Sigmoid colon (tissue), 7 donors: ENCODE data around the gene MCC. TPM values are rescaled to one million over a fixed set of nuclear protein-coding genes. Genes with fewer than 3 reads are reported as not detected.
"Not testable (repeated sequence)": the region's sequence is repeated elsewhere in the genome, so short reads cannot be mapped to it uniquely, and the experiment has no call there.

Source experiments
- DNase-seq: peaks from one replicate; pipeline ENCODE4 v3.0.0-alpha.2; 2019
- H3K27ac ChIP-seq, 4 donors: fragments of 200-600 bp; sonication (generic); one replicate each; pipeline ENCODE4 v1.5.1; 2016 to 2019; ENCODE audit warnings: mild to moderate bottlenecking in 1 of 4
- H3K27me3 ChIP-seq, 3 donors: fragments of 200-600 bp; sonication (generic); one replicate each; pipeline ENCODE4 v1.5.1; 2019; ENCODE audit warnings: mild to moderate bottlenecking in 1 of 3
- H3K36me3 ChIP-seq, 4 donors: fragments of 200-600 bp; sonication (generic); one replicate each; pipeline ENCODE4 v1.5.1; 2016 to 2019
- H3K4me1 ChIP-seq, 4 donors: fragments of 200-600 bp; sonication (generic); one replicate each; pipeline ENCODE4 v1.5.1; 2017 to 2019
- H3K4me3 ChIP-seq, 4 donors: fragments of 200-600 bp; sonication (generic); one replicate each; pipeline ENCODE4 v1.5.1; 2017 to 2019; ENCODE audit warnings: mild to moderate bottlenecking in 2 of 4, moderate library complexity in 1 of 4
- H3K9me3 ChIP-seq, 4 donors: fragments of 200-600 bp in 3 of 4; sonication (generic) in 3 of 4; one replicate each; pipeline versions ENCODE4 v1.5.1 to v1.6.1; 2013 to 2019
- CTCF ChIP-seq, 4 experiments: fragments of 450-650 bp in 3 of 4; fragments of 200-600 bp in 1 of 4; IDR thresholded peaks; one replicate each; pipeline ENCODE4 v1.5.1; 2016 to 2019; ENCODE audit warnings: antibody characterized with exemption in 4 of 4, mild to moderate bottlenecking in 3 of 4, moderate library complexity in 2 of 4
- EP300 ChIP-seq, 4 donors: sonication (generic); formaldehyde crosslinking; IDR thresholded peaks; one replicate each; pipeline ENCODE4 v1.6.1; 2017; ENCODE audit warnings: antibody characterized with exemption in 4 of 4
- POLR2A ChIP-seq, 2 donors: fragments of 450-650 bp; IDR thresholded peaks; one replicate each; pipeline ENCODE4 v1.6.1; 2016; ENCODE audit warnings: antibody characterized with exemption in 2 of 2, mild to moderate bottlenecking in 2 of 2, moderate library complexity in 2 of 2
- POLR2AphosphoS5 ChIP-seq, 4 donors: sonication (generic); formaldehyde crosslinking; IDR thresholded peaks; one replicate each; pipeline ENCODE4 v1.6.1; 2017; ENCODE audit warnings: antibody characterized with exemption in 4 of 4
- WGBS, 2 donors: extraction: QIAGEN DNeasy Blood & Tissue Kit; methylation state at CpG; one replicate each; pipeline ENCODE4 v1.1.7; 2013; 5-methylcytosine and 5-hydroxymethylcytosine counted together
- intact Hi-C: fragments of 100-400 bp; cut with DNase I; formaldehyde crosslinking; loops from one replicate; pipeline ENCODE4 v1.15.1; 2023
- polyA plus RNA-seq, 3 donors: library from polyadenylated mRNA; stranded (reverse); fragments of 200-250 nt; gene quantifications; one replicate each; pipeline ENCODE4 v1.2.3, GENCODE V29; 2013
- total RNA-seq, 4 donors: library from RNA; depleted of rRNA; stranded (reverse); fragments of >200 nt; gene quantifications; one replicate each; pipeline ENCODE4 v1.1.0, GENCODE V29; 2016
- donor health status: healthy with polysubstance abuse.
- donor health status: Bipolar disorder and iron deficiency.
- donor health status: healthy.

The MCC gene
- total and polyA plus RNA-seq, 7 donors = 0.69 to 14.0 (median 9.1) TPM

GRCh38 chr5:113081881-113082546 lies 406.2 kb downstream of the MCC start:
- H3K4me3 ChIP-seq = no peak overlapping the region
- no peaks in the 10 kb centered on the region for H3K4me1 ChIP-seq
- no peaks in the 10 kb centered on the region for H3K27me3 ChIP-seq
- H3K36me3 ChIP-seq = peaks cover 0 to 13% (median 0%) of the 10 kb centered on the region in 4 donors
- no peak for DNase-seq
- WGBS, 2 donors = 89 to 94% methylated on average over 5 of the region's 5 CpGs
- no peak overlapping the region for H3K27ac ChIP-seq
- intact Hi-C loops = no loop called here
- no peak for TF ChIP-seq POLR2A (IDR thresholded peaks at IDR 0.05)
- TF ChIP-seq POLR2AphosphoS5 (IDR thresholded peaks at IDR 0.05) = no peak
- no peak for TF ChIP-seq CTCF (IDR thresholded peaks at IDR 0.05)
- no peak for TF ChIP-seq EP300 (IDR thresholded peaks at IDR 0.05)
- no peaks in the 10 kb centered on the region for H3K9me3 ChIP-seq

DNA sequence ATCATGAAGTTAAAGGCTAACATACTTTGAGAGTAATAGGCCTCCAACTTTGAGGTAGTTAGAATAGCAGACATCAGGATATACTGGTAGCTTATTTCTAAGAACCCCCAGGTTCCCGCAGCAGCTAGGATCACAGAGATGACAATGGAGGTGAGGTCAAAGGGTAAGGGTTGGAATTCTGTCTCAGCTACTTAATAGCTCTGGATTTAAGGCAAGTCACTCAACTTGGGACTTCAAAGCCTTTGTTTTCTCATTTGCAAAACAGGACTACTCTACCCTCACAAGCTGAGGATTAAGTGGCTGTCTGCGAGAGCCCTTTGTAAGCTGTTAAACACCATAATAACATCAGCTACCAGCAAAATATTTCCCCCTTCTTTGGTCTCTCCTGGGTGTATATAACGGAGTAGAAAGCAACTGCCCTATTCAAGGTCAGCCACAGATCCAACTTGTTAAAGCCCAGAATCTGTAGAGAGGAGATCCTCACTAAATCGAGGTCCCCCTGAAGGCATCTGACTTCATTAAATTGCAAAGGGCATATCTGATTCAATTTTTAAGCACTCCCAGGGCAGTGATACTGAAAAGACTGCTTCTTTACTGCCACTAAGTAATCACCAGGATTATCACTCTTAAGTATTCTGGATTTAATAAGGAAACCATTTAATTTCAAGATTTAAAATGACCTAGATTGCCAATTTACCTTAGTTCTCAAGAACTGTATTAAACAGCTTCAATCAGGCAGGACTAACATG lies 407.0 kb downstream of the MCC start:
- no peaks in the 10 kb centered on the region for H3K9me3 ChIP-seq
- H3K4me1 ChIP-seq = no peaks in the 10 kb centered on the region
- DNase-seq = no peak
- intact Hi-C loops = no loop called here
- no peak for TF ChIP-seq EP300 (IDR thresholded peaks at IDR 0.05)
- no peak for TF ChIP-seq POLR2AphosphoS5 (IDR thresholded peaks at IDR 0.05)
- TF ChIP-seq POLR2A (IDR thresholded peaks at IDR 0.05) = no peak
- TF ChIP-seq CTCF (IDR thresholded peaks at IDR 0.05) = no peak
- H3K4me3 ChIP-seq = no peak overlapping the region
- 79 to 82% methylated on average over 4 of the region's 4 CpGs for WGBS, 2 donors
- peaks cover 0 to 13% (median 0%) of the 10 kb centered on the region in 4 donors for H3K36me3 ChIP-seq
- H3K27me3 ChIP-seq = no peaks in the 10 kb centered on the region
- H3K27ac ChIP-seq = no peak overlapping the region

- H3K4me1 ChIP-seq, H3K36me3 ChIP-seq, DNase-seq, H3K4me3 ChIP-seq, H3K9me3 ChIP-seq, H3K27me3 ChIP-seq, H3K27ac ChIP-seq, intact Hi-C loops: not testable (repeated sequence)
- WGBS, 2 donors = 90 to 92% methylated on average over 2 of the region's 2 CpGs
Measured at GRCh38 chr5:113076649-113077048, 411.6 kb downstream of the MCC start.

DNA sequence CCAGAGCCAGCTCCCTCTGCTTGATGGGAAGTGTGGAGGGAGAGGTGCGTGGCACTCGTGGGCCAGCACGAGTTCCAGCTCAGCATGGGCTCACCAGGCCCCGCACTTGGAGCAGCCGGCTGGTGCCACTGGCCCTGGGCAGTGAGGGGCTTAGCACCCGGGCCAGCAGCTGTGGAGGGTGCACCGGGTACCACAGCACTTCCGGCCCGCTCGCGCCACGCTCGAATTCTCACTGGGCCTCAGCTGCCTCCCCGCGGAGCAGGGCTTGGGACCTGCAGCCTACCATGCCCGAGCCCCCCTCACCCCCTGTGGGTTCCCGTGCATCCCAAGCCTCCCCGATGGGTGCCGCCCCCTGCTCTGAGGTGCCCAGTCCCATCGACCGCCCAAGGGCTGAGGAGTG lies 413.2 kb downstream of the MCC start:
- DNase-seq = no peak
- intact Hi-C loops = no loop called here
- no peak overlapping the region for H3K27ac ChIP-seq
- WGBS, 2 donors = 94 to 97% methylated on average over 21 of the region's 21 CpGs
- no peaks in the 10 kb centered on the region for H3K9me3 ChIP-seq
- no peaks in the 10 kb centered on the region for H3K4me1 ChIP-seq
- H3K27me3 ChIP-seq = no peaks in the 10 kb centered on the region
- no peak for TF ChIP-seq CTCF (IDR thresholded peaks at IDR 0.05)
- no peak for TF ChIP-seq EP300 (IDR thresholded peaks at IDR 0.05)
- TF ChIP-seq POLR2AphosphoS5 (IDR thresholded peaks at IDR 0.05) = no peak
- no peak for TF ChIP-seq POLR2A (IDR thresholded peaks at IDR 0.05)
- no peak overlapping the region for H3K4me3 ChIP-seq
- no peaks in the 10 kb centered on the region for H3K36me3 ChIP-seq

DNA sequence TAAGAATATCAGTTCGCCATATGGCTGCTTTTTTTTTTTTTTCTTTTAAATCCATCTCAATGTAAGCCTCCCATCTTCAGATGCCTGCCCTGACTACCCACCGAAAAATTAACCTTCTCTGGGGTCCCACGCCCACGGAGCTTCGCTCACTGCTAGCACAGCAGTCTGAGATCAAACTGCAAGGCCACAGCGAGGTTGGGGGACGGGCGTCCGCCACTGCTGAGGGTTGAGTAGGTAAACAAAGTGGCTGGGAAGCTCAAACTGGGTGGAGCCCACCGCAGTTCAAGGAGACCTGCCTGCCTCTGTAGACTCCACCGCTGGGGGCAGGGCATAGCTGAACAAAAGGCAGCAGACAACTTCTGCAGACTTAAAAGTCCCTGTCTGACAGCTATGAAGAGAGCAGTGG lies 414.6 kb downstream of the MCC start:
- H3K4me1 ChIP-seq, H3K27ac ChIP-seq, DNase-seq, intact Hi-C loops, H3K36me3 ChIP-seq, H3K27me3 ChIP-seq, H3K4me3 ChIP-seq, H3K9me3 ChIP-seq: not testable (repeated sequence)
- WGBS, 2 donors = 69 to 78% methylated on average over 11 of the region's 11 CpGs
